NCI-H1105 treated with DMSO at 0.1 percent for 48 hours (cell line): ENCODE data around the gene TMEM132A.

Experiments
- DNase-seq: peaks from one replicate; lab custom pipeline; 2025; lab: John Stamatoyannopoulos, UW

The TMEM132A gene

DNA sequence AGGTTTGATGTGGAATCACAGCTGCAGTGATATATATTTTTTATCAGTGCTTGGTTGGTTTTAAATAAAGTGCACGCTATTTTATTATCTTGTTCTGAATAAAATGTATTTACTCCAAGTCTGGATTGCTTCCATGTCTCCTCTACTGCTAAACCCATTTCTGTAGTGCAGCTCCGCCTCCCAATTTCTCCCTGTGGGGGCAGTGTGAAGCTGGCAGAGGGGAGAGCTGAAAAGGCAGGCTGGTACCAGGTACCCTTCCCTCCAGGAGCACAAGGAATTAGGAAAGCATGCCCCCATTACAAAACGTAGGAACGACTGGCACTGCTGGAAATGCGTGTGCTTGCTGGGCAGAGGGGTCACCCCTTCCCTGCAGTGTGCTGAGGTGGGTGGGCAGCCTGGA, 934 bp upstream of the TMEM132A start:
- peak; percentile 16 for DNase-seq

DNA sequence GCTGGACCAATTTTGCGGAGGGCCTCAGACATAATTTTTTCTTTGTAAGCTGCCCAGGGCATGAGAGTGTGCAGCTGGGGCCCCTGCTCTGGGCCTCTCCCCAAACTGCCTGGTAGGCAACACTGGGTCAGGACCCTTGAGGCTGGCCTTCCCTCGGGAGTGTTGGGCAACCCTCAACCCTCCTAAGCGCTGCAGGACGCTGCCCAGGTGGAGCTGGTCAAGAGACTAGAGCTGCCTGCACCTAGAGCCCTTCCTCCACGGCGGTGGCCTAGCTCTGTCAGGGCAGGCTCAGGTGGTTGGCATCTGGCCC, 505 bp upstream of the TMEM132A start:
- no peak for DNase-seq

DNA sequence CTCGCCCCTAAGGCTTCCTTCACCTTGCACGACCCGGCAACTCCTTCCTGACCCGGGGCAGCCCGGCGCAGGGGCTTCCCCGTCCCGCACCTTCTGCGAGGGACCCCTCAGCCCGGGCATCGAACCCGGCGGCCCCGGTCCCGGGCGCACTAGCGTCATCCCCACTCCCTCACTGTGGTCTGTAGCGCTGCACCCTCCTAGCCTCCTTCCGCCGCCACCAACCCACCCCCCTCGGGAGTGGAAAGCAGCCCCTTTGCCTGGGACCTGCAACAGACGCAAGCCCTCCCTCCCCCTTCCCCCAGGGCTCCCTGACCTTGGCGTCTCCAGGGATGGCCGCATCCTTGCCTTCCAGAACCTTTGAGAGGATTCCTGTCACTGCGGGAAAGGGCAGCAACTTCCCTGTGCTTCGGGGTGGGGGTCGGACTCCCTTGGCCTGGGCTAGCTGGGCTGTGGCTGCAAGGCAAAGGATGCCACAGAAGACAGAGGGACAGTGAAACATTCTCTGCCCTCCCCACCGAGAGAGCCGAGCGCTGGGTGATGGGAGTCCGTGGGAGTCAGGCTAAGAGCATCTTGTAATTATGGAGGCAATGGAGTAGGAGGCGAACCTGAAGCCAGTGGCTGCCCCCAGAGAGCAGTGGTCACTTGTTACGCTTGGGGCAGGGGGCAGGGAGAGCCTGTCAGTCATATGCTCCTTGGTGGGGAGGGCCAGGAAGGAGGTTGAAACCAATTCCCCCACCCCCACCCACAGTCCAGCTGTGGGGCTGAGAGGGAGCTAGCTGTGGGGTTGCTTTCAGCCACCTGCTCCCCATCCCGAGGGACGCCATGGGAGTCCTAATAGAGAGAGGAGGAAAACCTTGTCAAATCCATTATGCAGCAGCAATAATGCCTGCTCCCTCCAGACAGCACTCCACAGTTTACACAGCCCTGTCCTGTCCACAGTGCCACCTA, 920 bp downstream of the TMEM132A start:
- peak; percentile 12 for DNase-seq

DNA sequence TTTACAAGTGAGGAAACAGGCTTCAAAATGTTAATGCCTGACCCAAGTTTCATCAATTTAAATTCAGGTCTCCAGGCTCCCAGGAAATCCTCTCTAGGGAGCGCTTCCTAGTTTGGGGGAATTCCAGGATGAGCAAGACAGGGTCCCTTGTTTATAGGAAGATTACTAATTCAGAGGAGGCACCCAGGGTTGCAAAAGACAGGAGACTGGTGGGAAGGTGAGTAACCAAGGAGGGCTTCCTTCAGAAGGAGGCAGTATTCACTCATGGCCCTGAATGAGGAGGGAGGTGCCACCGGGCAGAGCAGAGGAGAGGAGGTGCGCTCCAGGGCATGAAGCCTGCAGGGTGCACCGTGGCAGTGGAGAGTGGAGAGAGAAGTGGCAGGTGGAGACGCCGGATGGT, 1.6 kb downstream of the TMEM132A start:
- DNase-seq: no peak

DNA sequence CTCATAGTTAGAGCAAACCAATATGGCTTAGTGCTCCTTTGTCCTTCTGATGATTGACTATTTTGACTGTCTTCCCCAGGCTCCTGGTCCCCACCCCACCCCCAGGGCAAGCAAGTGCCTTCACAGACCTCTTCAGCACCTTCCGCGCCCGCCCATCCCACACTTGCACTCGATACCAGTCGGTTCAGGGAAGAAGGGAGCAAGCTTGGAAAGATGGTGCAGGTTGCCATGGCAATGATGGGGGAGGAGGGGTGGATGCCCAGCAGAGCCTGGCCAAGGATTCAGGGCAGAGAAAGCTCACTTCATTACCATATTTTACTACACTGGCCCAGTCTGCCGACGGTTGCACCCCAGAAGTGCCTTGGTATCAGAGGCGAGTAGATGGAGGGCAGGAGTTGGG, 2.2 kb downstream of the TMEM132A start:
- DNase-seq: no peak

DNA sequence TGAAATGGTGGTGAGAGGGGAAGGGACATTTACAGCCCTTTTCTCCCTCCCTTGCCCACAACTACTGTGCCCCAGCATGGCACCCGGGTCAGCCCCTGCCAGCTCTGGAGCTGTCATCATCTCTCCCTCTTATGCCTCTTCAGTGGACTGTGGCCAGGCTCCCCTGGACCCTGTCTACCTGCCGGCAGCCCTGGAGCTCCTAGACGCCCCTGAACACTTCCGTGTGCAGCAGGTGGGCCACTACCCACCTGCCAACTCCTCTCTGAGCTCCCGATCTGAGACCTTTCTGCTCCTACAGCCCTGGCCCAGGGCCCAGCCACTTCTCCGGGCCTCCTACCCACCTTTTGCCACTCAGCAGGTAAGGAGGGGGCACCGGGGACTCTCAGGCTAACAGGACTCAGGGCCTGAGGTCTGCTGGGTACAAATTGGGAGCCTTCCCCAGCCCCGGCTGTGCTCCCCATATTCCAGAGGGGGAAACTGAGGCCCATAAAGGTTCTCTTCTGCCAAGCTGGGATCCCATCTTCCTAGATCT, 2.9 kb downstream of the TMEM132A start:
- no peak for DNase-seq

DNA sequence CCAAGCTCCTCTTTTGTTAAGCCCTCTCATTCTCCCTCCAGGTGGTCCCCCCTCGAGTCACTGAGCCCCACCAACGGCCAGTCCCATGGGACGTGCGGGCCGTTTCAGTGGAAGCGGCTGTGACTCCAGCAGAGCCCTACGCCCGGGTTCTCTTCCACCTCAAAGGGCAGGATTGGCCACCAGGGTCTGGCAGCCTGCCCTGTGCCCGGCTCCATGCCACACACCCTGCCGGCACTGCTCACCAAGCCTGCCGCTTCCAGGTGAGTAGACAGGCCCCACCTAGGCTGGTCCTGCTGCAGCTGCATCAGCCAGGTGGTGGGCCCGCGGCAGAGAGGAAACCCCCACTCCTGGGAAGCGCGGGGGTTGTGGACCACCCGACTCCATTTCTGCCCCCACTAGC, 3.3 kb downstream of the TMEM132A start:
- no peak for DNase-seq

DNA sequence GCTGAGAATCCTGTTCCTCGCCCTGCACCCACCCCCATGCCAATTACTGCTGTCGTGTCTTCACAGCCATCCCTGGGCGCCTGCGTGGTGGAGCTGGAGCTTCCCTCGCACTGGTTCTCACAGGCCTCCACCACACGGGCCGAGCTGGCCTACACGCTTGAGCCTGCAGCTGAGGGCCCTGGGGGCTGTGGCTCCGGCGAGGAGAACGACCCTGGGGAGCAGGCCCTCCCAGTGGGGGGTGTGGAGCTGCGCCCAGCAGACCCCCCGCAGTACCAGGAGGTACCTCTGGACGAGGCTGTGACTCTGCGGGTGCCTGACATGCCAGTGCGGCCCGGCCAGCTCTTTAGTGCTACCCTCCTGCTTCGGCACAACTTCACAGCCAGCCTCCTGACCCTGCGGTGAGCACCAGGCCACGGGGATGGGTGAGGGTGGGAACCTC, 4.3 kb downstream of the TMEM132A start:
- no peak for DNase-seq

DNA sequence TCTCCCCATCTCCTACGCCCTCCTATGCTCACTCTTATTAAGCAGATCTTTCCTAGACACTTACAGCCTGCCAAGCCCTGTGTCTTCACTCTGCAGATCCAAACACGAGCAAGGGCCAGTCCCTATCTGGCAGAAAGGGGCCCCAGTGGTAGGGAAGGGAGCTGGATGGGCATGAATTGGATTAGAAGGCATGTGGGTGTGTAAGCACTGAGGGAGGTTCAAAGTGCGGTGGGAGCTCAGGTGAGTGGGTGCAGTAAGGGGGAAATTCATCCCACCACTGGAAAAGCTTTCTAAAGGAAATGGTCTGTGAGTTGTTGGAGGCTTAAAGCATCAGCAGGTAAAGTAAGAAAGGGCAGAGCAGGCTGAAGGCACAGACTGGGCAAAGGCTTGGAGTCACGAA, 5.5 kb downstream of the TMEM132A start:
- no peak for DNase-seq

DNA sequence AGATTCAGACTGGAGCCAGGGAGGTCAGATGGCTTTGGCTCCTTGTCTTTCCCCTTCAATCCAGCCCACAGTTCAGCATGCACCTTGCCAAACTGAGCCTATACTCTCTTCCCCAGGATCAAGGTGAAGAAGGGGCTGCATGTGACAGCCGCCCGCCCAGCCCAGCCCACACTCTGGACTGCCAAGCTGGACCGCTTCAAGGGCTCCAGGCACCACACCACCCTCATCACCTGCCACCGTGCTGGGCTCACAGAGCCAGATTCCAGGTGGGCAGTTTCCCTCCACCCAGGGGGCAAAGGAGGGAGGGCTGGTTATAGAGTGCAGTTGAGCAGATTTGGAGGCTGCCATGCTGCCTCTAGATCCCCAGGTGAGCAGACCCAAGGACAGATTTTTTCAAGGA, 6.1 kb downstream of the TMEM132A start:
- no peak for DNase-seq

DNA sequence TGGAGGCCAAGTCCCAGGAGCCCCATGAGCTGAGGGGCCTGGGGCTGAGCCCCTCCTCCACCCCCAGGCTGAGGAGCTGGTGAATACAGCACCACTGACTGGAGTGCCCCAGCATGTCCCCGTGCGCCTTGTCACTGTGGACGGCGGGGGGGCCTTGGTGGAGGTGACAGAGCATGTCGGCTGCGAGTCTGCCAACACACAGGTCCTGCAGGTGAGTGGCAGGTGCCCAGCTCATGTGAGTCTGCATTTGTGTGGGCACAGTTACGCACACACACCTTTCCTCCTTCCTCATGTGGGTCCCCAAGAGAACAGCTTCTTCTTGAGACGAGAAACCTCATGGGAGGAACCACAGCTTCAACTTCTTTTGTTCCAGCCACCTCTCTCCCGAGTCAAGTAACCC, 7.7 kb downstream of the TMEM132A start:
- no peak for DNase-seq

DNA sequence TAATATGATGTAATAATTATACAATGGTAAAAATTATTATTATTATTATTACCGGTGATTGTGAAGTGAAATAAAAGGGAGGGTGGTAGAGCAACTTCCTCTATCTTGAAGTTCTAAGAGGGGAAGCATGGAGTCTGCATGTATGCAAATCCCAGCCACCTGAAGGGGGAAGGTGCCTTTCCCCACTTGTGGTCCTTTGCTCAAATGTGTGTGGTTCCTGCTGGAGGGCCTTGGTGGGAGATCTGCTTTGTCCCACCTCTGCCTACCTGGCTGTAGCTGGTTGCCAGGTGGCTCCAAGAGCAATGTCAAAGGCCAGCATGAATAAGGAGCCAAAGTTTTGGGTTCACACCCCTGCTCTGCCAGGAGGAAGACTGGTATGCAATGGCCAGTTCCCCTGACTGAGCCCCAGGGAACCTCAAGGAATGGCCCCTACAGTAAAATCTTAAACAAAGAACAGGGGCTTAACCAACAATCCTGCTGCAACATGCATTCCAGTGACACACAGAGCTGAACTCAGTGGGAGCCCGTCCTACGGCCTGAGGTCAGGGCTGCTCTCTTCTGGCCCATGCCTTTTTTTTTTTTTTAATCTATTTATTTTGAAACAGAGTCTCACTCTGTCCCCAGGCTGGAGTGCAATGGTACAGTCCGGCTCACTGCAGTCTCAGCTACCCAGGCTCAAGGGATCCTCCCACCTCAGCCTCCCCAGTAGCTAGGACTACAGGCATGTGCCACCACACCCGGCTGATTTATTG, 8.5 kb downstream of the TMEM132A start:
- no peak for DNase-seq

DNA sequence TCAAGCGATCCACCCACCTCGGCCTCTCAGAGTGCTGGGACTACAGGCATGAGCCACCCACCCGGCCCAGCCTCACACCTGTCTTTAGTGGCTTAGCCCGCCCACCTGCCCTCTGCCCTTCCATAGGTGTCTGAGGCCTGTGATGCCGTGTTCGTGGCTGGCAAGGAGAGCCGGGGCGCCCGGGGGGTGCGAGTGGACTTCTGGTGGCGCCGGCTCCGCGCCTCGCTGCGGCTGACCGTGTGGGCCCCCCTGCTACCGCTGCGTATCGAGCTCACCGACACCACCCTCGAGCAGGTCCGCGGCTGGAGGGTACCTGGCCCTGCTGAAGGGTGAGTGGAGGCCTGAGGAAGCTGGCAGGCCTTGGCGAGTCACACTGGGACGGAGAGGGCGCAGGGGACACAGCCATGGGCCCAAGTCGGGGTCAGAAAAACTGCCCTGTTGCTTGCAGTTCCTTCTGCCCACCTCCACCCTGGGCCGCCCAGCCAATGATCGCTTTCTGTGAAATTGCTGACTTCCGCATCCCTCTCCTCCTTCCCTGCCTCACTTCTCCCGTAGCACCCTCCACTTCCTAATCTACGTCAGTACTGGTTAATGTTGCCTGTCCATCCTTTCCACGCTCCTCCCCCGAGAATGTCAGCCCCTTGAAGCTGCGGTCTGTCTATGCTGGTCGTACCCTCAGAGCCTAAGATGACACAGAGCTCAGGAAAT, 9.3 kb downstream of the TMEM132A start:
- no peak for DNase-seq

DNA sequence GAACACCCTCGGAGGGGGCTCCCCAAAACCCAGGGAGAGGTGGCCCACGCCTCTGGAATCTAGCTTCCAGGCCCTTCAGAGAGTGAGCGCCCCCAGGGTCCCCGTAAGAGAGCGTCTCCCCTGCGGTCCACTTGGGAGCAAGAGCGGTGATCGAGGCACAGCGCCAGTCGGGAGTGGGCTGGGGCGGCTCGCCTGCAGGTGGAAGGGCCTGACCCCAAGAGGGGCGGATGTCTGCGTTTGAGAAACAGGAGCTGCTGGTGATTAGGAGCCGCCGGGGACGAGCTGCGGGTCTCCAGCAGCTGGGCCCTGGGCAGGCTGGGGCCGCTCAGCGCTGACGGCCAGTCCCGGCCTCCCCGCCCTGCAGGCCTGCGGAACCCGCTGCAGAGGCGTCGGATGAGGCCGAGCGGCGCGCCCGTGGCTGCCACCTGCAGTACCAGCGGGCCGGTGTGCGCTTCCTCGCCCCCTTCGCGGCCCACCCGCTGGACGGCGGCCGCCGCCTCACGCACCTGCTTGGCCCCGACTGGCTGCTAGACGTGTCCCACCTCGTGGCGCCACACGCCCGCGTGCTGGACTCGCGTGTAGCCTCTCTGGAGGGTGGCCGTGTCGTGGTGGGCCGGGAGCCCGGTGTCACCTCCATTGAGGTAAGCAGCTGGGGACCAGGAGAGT, 10.0 kb downstream of the TMEM132A start:
- no peak for DNase-seq

DNA sequence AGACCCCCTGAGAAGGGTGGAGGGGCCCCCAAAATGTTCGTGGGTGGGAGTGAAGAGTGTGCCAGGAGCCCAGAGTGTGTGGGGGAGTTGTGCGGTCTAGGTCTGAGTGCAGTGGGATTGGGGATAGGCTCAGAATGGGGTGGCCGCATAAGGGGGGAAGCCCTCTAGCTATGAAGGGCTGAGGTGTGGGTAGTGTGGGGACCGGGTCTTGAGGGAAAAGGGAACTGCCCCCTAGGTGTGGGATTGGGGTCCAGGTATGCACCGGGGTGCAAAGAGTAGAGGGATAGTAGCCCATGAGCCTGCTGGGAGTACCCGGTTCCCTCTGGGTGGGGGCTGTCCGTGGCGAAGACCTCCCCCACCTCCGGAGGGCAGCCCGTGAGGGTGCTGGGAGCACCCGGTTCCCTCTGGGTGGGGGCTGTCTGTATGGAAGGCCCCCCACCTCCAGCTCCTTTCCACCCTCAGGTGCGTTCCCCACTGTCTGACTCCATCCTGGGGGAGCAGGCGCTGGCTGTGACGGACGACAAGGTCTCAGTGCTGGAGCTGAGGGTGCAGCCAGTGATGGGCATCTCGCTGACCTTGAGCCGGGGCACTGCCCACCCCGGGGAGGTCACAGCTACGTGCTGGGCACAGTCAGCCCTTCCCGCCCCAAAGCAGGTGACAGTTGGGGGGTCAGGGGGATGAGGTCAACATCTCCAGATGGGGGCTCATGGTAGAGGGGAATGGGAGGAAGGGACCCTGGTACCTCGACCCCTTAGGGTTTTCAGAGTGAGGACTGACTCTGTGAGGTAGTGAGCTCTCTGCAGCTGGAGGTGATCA, 10.7 kb downstream of the TMEM132A start:
- no peak for DNase-seq

DNA sequence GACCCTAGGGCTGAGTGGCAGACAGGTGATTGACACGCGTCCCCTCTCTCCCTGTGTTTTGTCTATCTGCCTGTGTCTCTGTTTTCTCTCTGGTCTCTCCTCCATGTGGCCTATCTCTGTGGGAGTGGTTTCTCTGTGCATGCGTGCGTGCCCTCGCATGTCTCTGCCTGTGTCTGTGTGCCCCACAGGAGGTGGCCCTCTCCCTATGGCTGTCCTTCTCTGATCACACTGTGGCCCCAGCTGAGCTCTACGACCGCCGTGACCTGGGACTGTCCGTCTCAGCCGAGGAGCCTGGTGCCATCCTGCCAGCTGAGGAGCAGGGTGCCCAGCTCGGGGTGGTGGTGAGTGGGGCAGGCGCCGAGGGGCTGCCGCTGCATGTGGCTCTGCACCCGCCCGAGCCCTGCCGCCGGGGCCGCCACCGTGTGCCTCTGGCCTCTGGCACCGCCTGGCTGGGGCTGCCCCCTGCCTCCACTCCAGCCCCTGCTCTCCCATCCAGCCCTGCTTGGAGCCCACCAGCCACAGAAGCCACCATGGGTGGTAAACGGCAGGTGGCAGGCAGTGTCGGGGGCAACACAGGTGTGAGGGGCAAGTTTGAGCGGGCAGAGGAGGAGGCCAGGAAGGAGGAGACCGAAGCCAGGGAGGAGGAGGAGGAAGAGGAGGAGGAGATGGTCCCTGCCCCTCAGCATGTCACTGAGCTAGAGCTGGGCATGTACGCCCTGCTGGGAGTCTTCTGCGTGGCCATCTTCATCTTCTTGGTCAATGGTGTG, 11.6 kb downstream of the TMEM132A start:
- DNase-seq: no peak

DNA sequence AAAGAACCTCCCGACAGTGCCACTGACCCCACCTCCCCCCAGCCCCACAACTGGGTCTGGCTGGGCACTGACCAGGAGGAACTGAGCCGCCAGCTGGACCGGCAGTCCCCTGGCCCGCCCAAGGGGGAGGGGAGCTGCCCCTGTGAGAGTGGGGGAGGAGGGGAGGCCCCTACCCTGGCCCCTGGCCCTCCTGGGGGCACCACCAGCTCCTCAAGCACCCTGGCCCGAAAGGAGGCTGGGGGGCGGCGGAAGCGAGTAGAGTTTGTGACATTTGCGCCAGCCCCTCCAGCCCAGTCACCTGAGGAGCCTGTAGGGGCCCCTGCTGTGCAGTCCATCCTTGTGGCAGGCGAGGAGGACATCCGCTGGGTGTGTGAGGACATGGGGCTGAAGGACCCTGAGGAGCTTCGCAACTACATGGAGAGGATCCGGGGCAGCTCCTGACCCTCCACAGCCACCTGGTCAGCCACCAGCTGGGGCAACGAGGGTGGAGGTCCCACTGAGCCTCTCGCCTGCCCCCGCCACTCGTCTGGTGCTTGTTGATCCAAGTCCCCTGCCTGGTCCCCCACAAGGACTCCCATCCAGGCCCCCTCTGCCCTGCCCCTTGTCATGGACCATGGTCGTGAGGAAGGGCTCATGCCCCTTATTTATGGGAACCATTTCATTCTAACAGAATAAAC, 12.3 kb downstream of the TMEM132A start:
- no peak for DNase-seq

DNA sequence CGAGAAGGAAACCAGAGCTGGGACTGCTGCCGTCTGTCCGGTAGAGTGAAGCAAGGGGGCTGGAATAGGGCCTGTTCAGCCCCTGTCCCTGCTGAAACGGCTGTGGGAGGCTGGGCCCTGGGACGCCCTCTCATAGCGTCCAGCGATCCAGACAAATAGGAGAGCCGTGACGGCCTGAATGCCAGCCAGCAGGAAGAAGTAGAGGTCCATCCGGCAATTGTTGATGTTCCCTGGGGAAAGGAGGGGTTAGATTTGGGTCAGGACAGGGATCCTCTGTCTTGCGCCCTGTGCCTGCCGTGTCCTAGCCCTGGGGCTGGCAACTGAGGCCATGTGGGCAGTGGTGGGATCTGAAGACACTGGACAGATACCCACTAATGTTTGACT, 12.9 kb downstream of the TMEM132A start:
- no peak for DNase-seq

DNA sequence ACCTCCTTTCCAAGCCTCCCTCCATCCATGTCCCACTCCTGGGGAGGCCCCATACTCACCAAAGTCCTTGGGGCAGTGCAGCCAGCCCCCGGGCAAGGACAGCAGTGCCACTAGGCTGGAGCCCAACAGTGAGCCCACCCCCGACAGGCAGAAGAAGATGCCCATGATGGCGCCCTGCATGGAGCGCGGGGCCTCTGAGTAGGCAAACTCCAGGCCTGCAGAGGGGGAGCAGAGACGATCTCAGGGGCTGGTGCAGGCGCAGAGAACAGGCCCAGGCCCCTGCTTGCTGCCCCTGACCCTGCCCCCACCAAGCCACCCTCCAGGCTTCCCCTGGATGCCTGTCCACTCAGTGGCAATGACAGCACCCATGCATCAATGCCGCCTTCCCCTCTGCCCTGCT, 13.6 kb downstream of the TMEM132A start:
- DNase-seq: no peak

DNA sequence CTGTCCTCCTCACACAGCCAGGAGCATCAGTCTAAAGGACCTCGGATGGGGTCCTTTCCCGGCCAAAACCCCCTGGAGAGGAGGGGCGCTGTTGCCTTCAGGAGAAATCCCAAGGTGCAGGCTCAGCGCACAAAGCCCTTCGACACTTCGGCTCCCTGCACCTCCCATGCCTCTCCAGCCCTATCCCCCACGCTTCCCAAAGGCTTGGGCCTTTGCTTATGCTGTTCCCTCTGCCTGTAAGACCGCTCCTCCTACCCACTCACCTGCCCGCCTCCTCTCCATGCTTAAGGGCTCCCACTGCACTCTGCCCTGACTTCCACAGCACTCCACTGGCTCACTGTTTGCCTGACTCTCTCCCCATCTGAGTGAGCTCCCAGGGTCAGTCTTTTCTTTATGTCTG, 14.2 kb downstream of the TMEM132A start:
- no peak for DNase-seq
